Pancreas (tissue), 10 donors: ENCODE data around the gene RGS17. TPM values are rescaled to one million over a fixed set of nuclear protein-coding genes. Genes with fewer than 3 reads are reported as not detected.
"Not testable (repeated sequence)": the region's sequence is repeated elsewhere in the genome, so short reads cannot be mapped to it uniquely, and the experiment has no call there.

Experiments used
- ATAC-seq, 4 donors: fragments of 200-7000 bp; cut with Tn5 transposase; one replicate each; pipeline versions ENCODE4 v1.8.0 to v1.9.1; 2020; ENCODE audit warnings: mild to moderate bottlenecking in 4 of 4, moderate library complexity in 4 of 4
- DNase-seq, 6 donors: peaks; one replicate each; pipeline ENCODE4 v3.0.0-alpha.2; 2020
- FAIRE-seq: peaks from 2 replicates; lab custom pipeline; 2012; peaks lifted over from hg19 to GRCh38; lab: Jason Lieb, UNC
- H3K27ac ChIP-seq, 4 donors: fragments of 200-600 bp; sonication (generic); 1 replicate in 3 of 4; 2 replicates in 1 of 4; pipeline versions ENCODE4 v1.5.0 to v1.8.0; 2020
- H3K27me3 ChIP-seq, 4 donors: fragments of 200-600 bp; one replicate each; pipeline ENCODE4 v1.8.0; 2021
- H3K36me3 ChIP-seq, 3 donors: fragments of 200-600 bp; sonication (generic) in 1 of 3; one replicate each; pipeline versions ENCODE4 v1.5.0 to v1.8.0; 2020 to 2021
- H3K4me1 ChIP-seq, 3 donors: fragments of 200-600 bp; one replicate each; pipeline ENCODE4 v1.8.0; 2021
- H3K4me3 ChIP-seq, 4 donors: fragments of 200-600 bp; sonication (generic) in 2 of 4; one replicate each; pipeline versions ENCODE4 v1.5.0 to v1.8.0; 2020 to 2021
- H3K9me3 ChIP-seq, 4 donors: fragments of 200-600 bp; one replicate each; pipeline ENCODE4 v1.8.0; 2021
- CTCF ChIP-seq, 4 donors: fragments of 200-600 bp; sonication (generic) in 3 of 4; IDR thresholded peaks; one replicate each; pipeline versions ENCODE4 v1.5.0 to v1.8.0; 2021; ENCODE audit warnings: antibody characterized with exemption in 4 of 4
- WGBS, 2 donors: extraction: QIAGEN DNeasy Blood & Tissue Kit; methylation state at CpG; one replicate each; pipeline ENCODE4 v1.1.7; 2013; 5-methylcytosine and 5-hydroxymethylcytosine counted together
- intact Hi-C, 3 donors: fragments of 100-400 bp; cut with DNase I; formaldehyde crosslinking; loops; one replicate each; pipeline versions ENCODE4 v1.11.1 to v1.14.2; 2022
- polyA plus RNA-seq, 2 donors: library from polyadenylated mRNA; stranded (reverse); fragments of 200-250 nt; gene quantifications; one replicate each; pipeline ENCODE4 v1.2.3, GENCODE V29; 2013
- total RNA-seq, 6 donors: library from RNA; stranded (reverse); fragmentation: NEBNext Ultra II Directional in 4 of 6; extraction: Animal tissue kit (Norgen Biotek cat#: 25700) in 4 of 6; gene quantifications; one replicate each; pipeline versions ENCODE4 v1.2.1 to v1.2.4, GENCODE V29; 2021 to 2023
- donor health status: healthy with polysubstance abuse.
- donor health status: DM: no; HTN: no; CAD: no; lungs with moderate emphysema.
- donor health status: DM: no; HTN: no; CAD: no.
- donor health status: control.
- donor health status: control.
- donor health status: Bipolar disorder and iron deficiency.
- donor health status: DM: yes; HTN: yes; CAD: no.
- donor health status: DM: no; HTN: no; CAD: no.
- donor health status: DM: no; HTN: no; CAD: no.
- donor health status: DM: yes; HTN: yes; CAD: no.

RGS17 gene
- total and polyA plus RNA-seq, 8 donors, result 0.39 to 3.7 (median 1.1) TPM

GRCh38 chr6:153001767-153002612, 129.1 kb downstream of the RGS17 start:
- FAIRE-seq (no peak), ATAC-seq (peak; percentile 1 to 59 (median 6)), DNase-seq (peak in 1 of 6 donors; percentile 15)
- intact Hi-C loops, result no loop called here
- Histone ChIP-seq H3K27ac (peak overlapping the region; percentile 48 to 86 (median 68)), H3K36me3 (no peaks in the 10 kb centered on the region), H3K4me3 (peak overlapping the region; percentile 57 to 92 (median 68)), H3K27me3 (no peaks in the 10 kb centered on the region), H3K9me3 (no peaks in the 10 kb centered on the region), H3K4me1 (peaks cover 4 to 32% (median 31%) of the 10 kb centered on the region in 3 donors)
- WGBS, 2 donors, result 4 to 5% methylated on average over 17 to 25 of the region's 31 CpGs
- TF ChIP-seq CTCF (IDR thresholded peaks at IDR 0.05), result no peak

GRCh38 chr6:153000790-153001189, 130.3 kb downstream of the RGS17 start:
- ATAC-seq, DNase-seq, H3K27ac ChIP-seq, H3K9me3 ChIP-seq, H3K27me3 ChIP-seq, FAIRE-seq, H3K4me3 ChIP-seq, intact Hi-C loops, H3K36me3 ChIP-seq: not testable (repeated sequence)
- H3K4me1 ChIP-seq, result peaks cover 4 to 32% (median 31%) of the 10 kb centered on the region in 3 donors
- 95% methylated on average over 9 of the region's 9 CpGs for WGBS, 2 donors

- intact Hi-C loops, result no loop called here
- Histone ChIP-seq H3K27me3 (no peaks in the 10 kb centered on the region), H3K4me1 (peaks cover 4 to 32% (median 31%) of the 10 kb centered on the region in 3 donors), H3K4me3 (no peak overlapping the region), H3K27ac (no peak overlapping the region), H3K36me3 (no peaks in the 10 kb centered on the region), H3K9me3 (no peaks in the 10 kb centered on the region)
- no peak for DNase-seq
- no peak for FAIRE-seq
- no peak for ATAC-seq
- TF ChIP-seq CTCF (IDR thresholded peaks at IDR 0.05), result no peak
Observed at GRCh38 chr6:153000243-153000642, 130.8 kb downstream of the RGS17 start.

GRCh38 chr6:152999538-152999937, 131.5 kb downstream of the RGS17 start:
- H3K27me3 ChIP-seq, H3K27ac ChIP-seq, FAIRE-seq, H3K9me3 ChIP-seq, H3K4me3 ChIP-seq, intact Hi-C loops, ATAC-seq, H3K36me3 ChIP-seq, DNase-seq: not testable (repeated sequence)
- H3K4me1 ChIP-seq, result peaks cover 4 to 32% (median 31%) of the 10 kb centered on the region in 3 donors
- whole genome bisulfite sequencing, 2 donors, result 68 to 72% methylated on average over 2 of the region's 2 CpGs

GRCh38 chr6:152993847-152994246, 137.2 kb downstream of the RGS17 start:
- Histone ChIP-seq H3K27me3 (no peaks in the 10 kb centered on the region), H3K27ac (no peak overlapping the region), H3K9me3 (no peaks in the 10 kb centered on the region), H3K4me3 (no peak overlapping the region), H3K36me3 (peaks cover 4 to 17% (median 6%) of the 10 kb centered on the region in 3 donors), H3K4me1 (no peaks in the 10 kb centered on the region)
- ATAC-seq, result no peak
- DNase-seq, result no peak
- intact Hi-C loops, result no loop called here
- FAIRE-seq, result no peak
- TF ChIP-seq CTCF (IDR thresholded peaks at IDR 0.05), result no peak

GRCh38 chr6:152993431-152993830, 137.7 kb downstream of the RGS17 start:
- no peak for TF ChIP-seq CTCF (IDR thresholded peaks at IDR 0.05)
- H3K4me3 ChIP-seq, result no peak overlapping the region
- intact Hi-C loops, result no loop called here
- H3K36me3 ChIP-seq, result peaks cover 4 to 17% (median 6%) of the 10 kb centered on the region in 3 donors
- no peaks in the 10 kb centered on the region for H3K4me1 ChIP-seq
- no peaks in the 10 kb centered on the region for H3K9me3 ChIP-seq
- H3K27me3 ChIP-seq, result no peaks in the 10 kb centered on the region
- H3K27ac ChIP-seq, result no peak overlapping the region
- FAIRE-seq (no peak), ATAC-seq (no peak), DNase-seq (no peak)
